LNCaP clone FGC (cell line): ENCODE data around the gene LINC00632.

Source experiments
- DNase-seq: peaks from one replicate; pipeline ENCODE4 v3.0.0-alpha.2; 2011; ENCODE audit warnings: low read depth
- H3K4me3 ChIP-seq: 2 replicates; pipeline ENCODE4 v1.5.1; 2011; ENCODE audit warnings: mild to moderate bottlenecking, low read depth, low read length, control low read depth
- TF ChIP-seq, protein P1 (sequence below): IDR thresholded peaks from 2 replicates; pipeline ENCODE4 v1.5.1; 2012; ENCODE audit warnings: mild to moderate bottlenecking; ENCODE audit not compliant: control insufficient read depth, insufficient read depth; ENCODE audit errors: extremely low read depth

The LINC00632 gene

DNA sequence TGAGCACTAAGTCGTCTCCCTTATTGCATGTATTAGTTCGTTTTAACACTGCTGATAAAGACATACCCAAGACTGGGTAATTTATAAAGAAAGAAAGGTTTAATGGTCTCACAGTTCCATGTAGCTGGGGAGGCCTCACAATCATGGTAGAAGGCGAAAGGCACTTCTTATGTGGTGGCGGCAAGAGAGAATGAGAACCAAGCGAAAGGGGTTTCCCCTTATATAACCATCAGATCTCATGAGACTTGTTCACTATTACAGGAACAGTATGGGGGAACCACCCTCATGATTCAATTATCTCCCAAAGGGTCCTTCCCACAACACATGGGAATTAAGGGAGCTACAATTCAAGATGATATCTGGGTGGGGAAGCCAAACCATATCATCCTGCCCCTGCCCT lies 85.1 kb downstream of the LINC00632 start:
- TF ChIP-seq, protein P1, sequence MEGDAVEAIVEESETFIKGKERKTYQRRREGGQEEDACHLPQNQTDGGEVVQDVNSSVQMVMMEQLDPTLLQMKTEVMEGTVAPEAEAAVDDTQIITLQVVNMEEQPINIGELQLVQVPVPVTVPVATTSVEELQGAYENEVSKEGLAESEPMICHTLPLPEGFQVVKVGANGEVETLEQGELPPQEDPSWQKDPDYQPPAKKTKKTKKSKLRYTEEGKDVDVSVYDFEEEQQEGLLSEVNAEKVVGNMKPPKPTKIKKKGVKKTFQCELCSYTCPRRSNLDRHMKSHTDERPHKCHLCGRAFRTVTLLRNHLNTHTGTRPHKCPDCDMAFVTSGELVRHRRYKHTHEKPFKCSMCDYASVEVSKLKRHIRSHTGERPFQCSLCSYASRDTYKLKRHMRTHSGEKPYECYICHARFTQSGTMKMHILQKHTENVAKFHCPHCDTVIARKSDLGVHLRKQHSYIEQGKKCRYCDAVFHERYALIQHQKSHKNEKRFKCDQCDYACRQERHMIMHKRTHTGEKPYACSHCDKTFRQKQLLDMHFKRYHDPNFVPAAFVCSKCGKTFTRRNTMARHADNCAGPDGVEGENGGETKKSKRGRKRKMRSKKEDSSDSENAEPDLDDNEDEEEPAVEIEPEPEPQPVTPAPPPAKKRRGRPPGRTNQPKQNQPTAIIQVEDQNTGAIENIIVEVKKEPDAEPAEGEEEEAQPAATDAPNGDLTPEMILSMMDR, result no peak
- H3K4me3 ChIP-seq, result no peak overlapping the region
- DNase-seq, result no peak

DNA sequence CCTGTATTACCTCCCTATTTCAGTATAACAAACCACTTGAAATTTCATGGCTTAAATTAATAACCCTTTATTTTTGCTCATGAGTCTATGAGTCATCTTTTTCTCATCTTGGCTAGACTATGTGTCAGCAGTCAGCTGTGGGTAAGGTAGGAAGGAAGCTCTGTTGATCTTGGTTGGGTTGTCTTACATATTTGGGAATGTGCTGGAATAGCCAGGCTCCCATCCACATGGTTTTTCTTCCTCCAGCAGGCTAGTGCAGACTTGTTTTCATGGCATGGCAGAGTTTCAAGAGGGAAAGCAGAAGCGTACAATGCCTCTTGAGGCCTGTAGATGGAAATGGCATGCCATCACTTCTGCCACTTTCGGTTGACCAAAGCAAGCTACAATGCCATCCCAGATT lies 89.7 kb downstream of the LINC00632 start:
- no peak overlapping the region for H3K4me3 ChIP-seq
- no peak for DNase-seq
- TF ChIP-seq, protein P1, result no peak

DNA sequence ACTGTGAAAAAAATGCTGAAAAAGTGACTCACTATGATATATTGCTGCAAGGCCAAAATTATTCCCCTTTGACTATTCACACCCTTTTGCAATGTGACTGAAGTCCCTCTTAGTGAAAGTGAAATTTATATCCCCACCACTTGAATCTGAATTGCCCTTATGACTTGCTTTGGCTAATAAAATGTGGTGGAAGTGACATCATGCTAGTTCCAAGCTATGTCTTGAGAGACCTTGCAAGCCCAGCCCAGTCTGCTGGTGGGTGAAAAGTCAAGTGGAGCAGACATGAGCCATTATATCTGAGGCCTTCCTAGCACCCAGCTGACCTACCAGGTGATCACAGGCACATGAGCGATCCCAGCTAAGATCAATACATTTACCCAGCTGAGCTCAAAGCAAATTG lies 94.7 kb downstream of the LINC00632 start:
- TF ChIP-seq, protein P1, result no peak
- no peak for DNase-seq
- H3K4me3 ChIP-seq, result no peak overlapping the region

DNA sequence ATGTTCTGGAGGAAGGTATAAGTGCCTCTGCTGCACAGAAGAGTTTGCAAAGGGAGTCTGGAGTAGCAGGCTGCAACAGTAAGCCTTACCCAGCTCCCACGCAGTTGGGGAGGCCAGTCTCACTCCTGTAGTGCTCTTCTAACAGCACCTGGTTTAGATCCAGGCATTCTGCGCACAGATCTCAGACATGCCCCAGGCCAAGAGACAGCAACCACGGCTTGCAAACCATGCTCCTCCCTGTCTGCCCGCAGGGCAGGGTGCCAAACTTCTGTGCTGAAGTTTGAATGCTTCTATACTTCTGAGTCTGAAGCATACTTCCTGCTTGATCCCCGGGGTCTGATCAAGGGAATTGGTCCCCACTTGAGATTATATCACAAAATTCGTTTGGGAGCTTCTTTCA lies 106.3 kb downstream of the LINC00632 start:
- H3K4me3 ChIP-seq, result no peak overlapping the region
- DNase-seq, result no peak
- TF ChIP-seq, protein P1, result no peak

DNA sequence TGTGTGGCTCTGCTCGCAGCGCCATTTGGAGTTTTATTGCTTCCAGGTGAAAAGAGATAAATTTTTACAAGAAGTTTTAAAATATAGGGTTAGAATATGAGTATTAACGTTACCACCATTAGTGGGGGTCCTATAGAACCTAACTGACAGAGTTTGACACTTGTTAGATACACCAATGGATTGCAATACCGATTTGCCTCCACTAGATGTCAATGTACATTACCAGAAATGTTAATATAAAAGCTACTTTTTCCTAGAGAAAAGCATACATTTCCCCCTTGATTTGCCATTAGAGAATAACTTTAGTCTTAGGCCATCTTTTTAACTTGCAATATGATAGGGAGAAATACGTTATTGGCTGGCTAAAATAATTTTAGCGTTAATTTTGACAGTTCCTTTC lies 108.4 kb downstream of the LINC00632 start:
- DNase-seq, result peak; percentile 8
- H3K4me3 ChIP-seq, result no peak overlapping the region
- TF ChIP-seq, protein P1, result peak; percentile 45

DNA sequence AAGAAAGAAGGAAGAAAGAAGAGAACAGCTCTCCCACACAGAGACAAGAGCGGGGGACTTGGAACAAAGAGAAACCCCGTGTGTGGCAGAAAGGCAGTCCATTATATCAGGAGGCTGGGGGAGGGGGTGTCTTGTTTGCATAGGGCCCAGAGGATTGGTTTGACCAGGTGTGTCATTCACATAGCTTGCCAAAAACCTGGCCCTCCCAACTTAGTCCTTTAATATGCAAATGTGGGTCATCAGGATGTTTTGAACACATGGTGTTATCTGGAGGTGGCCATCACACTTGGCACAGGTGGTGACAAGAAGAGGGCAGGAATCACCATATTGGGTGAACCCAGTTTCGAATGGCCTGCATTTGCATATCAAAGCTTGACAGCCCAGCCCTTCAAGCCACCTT lies 111.7 kb downstream of the LINC00632 start:
- H3K4me3 ChIP-seq, result no peak overlapping the region
- DNase-seq, result no peak
- TF ChIP-seq, protein P1, result no peak

DNA sequence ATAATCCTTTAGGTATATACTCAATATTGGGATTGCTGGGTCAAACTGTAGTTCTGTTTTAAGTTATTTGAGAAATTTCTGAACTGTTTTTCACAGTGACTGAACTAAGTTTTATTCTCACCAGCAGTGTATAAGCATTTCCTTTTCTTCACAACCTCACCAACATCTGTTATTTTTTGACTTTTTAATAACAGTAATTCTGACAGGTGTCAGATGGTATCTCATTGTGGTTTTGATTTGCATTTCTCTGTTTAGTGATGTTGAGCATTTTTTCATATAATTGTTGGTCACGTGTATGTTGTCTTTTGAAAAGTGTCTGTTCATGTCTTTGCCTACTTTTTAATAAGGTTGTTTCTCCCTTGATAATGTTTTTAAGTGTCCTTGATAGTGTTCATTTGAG lies 112.6 kb downstream of the LINC00632 start:
- no peak overlapping the region for H3K4me3 ChIP-seq
- no peak for DNase-seq
- TF ChIP-seq, protein P1, result no peak
